Activated CD4-positive, alpha-beta T cell treated with anti-CD3 and anti-CD28 coated beads, Interleukin-2, amount 50 U/mL, for 1 hour (primary cell): Measurements from ENCODE around the gene ZSWIM5.
"Not testable (repeated sequence)": the region's sequence is repeated elsewhere in the genome, so short reads cannot be mapped to it uniquely, and the experiment has no call there.

Source experiments
- DNase-seq: peaks from one replicate; pipeline ENCODE4 v3.0.0-alpha.2; 2020

The ZSWIM5 gene

DNA sequence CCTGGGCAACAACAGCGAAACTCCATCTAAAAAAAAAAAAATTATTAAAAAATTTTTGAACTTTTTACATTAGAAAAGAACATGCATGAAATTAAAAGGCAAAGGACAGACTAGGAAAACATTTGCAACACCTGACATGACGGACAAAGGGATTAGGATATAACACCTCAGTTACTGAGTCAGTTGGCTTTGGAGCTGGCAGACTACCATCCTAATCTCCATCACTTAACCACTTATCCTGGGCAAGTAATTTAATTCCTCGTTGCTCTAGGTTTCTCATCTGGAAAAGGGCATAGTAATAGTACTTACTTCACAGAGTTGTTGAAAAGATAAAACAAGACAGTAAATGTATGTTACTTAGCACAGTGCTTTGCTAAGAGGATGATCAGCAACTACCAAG, 207.2 kb downstream of the ZSWIM5 start:
- DNase-seq, result no peak

DNA sequence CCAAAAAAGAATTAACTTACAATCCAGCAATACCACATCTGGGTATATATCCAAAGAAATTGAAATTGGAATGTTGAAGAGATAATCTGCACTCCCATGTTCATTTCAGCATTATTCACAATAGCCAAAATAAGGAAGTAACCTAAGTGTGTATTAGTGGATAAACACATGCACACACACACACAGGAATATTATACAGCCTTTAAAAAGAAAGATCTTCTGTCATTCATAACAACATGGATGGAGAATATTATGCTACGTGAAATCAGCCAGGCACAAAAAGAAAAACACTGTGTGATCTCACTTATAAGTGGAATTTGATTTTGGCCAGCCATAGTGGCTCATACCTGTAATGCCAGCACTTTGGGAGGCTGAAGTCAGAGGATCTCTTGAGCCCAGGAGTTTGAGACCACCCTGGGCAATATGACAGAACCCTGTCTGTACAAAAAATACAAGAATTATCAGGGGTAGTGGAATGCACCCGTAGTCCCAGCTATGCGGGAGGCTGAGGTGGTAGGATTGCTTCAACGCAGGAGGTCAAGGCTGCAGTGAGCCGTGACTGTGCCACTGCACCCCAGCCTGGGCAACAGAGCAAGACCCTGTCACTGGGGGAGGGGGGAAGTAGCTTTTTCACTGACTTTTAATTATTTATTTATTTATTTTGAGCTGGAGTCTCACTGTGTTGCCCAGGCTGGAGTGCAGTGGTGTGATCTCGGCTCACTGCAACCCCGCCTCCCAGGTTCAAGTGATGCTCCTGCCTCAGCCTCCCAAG, 210.8 kb downstream of the ZSWIM5 start:
- no peak for DNase-seq

DNA sequence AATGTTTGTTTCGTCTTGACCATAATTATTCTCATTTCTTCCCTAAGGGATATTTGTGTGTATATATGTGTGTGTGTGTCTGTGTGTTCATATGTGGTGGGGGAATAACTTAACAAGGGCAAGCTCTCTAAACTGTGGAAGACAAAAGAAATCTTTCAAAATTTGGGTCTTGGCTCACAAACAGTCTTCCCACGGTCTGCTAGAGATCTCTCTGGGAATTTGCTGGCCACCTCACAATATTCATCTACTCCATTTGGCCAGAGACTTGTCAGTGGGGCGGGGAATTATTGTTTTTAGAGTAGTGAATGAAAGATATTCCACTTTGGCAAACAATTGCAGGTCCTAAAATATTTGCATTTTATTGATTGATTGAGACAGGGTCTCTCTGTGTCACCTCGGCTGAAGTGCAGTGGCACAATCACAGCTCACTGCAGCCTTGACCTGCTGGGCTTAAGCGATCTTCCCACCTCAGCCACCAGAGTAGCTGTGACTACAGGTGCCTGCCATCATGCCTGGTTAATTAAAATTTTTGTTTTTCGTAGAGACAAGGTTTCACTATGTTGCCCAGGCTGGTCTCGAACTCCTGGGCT, 212.0 kb downstream of the ZSWIM5 start:
- DNase-seq, result no peak

DNA sequence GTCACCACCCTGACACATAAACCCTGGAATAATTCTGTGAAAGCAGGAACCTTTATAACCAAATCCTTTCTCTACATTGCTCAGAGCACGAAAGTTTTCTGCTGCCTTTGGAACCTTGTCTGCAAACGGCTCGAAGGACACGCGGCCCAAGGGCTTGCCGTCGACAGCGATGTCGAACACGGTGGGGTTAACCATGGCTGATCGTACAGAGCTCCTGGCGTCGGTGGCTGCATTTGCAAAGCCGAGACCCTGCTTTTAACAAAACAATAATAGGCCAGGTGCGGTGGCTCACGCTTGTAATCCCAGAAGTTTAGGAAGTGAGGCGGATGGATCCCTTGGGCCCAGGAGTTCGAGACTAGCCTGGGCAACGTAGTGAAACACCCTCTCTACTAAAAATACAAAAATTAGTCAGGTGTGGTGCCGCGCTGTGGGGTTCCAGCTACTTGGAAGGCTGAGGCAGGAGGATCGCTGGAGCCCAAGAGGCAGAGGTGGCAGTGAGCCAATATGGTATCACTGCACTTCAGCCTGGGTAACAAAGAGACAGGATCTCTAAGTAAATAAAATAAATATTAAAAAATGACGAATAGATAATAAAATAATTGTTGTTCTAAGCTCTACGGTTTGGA, 217.8 kb downstream of the ZSWIM5 start:
- no peak for DNase-seq

- no peak for DNase-seq
Measured at GRCh38 chr1:44985747-44986359, 220.6 kb downstream of the ZSWIM5 start.

DNA sequence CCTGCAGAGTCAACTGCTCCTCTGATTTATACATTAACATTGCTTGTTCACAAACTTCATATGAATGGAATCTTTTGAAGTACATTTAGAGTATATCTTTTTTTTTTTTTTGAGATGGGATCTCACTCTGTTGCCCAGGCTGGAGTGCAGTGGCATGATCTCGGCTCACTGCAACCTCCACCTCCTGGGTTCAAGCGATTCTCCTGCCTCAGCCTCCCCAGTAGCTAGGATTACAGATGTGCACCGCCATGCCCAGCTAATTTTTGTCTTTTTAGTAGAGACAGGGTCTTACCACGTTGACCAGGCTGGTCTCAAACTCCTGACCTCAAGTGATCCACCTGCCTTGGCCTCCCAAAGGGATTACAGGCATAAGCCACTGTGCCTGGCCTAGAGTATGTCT, 229.0 kb downstream of the ZSWIM5 start:
- DNase-seq, result not testable (repeated sequence)

GRCh38 chr1:44976252-44976651, 230.2 kb downstream of the ZSWIM5 start:
- DNase-seq, result no peak

GRCh38 chr1:44973645-44974044, 232.8 kb downstream of the ZSWIM5 start:
- DNase-seq, result no peak

- DNase-seq, result no peak
Measured at GRCh38 chr1:44970317-44970716, 236.1 kb downstream of the ZSWIM5 start.
